ENCODE data around the gene HPS4. TPM values are rescaled to one million over a fixed set of nuclear protein-coding genes. Genes with fewer than 3 reads are reported as not detected.

Gene HPS4
- total RNA-seq, 1 donor from 2014 or later, result 95.5 TPM

DNA sequence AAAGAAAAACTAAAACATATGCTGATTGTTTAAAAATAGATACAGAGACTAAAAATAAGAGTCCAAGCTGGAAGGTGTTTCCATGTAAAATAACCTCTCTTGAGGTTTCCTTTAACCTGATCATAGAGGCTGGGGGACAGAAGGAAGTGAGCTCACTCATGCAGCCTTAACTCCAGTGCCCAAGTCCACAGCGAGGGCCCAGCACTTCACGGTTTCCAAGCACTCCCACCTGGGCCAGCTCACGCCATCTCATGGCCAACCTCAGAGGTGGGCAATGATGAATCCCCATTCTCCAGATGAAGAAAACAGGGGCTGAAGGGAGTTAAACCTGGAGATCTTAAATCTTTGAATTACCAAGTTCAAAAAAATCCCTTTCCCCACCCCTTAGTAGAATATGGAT is 43.6 kb upstream of the HPS4 start:
- no peak overlapping the region for H3K4me3 ChIP-seq
- H3F3A ChIP-seq (ENCODE audit: low read depth), result peaks cover 4% of the 10 kb centered on the region
- H3K36me3 ChIP-seq, result no peaks in the 10 kb centered on the region
- Mint-ChIP-seq H3K27ac (no peak overlapping the region), H3K36me3 (peaks cover 19% of the 10 kb centered on the region), H3K4me1 (peaks cover 9% of the 10 kb centered on the region), H3K4me3 (no peak overlapping the region), H3K27me3 (ENCODE audit: insufficient read depth, low read depth) (peaks cover 2% of the 10 kb centered on the region), H3K9me3 (no peaks in the 10 kb centered on the region)
- H3K27ac ChIP-seq, result no peak overlapping the region
- H2AFZ ChIP-seq (replicated peaks), result no peak overlapping the region
- TF ChIP-seq, protein P1, sequence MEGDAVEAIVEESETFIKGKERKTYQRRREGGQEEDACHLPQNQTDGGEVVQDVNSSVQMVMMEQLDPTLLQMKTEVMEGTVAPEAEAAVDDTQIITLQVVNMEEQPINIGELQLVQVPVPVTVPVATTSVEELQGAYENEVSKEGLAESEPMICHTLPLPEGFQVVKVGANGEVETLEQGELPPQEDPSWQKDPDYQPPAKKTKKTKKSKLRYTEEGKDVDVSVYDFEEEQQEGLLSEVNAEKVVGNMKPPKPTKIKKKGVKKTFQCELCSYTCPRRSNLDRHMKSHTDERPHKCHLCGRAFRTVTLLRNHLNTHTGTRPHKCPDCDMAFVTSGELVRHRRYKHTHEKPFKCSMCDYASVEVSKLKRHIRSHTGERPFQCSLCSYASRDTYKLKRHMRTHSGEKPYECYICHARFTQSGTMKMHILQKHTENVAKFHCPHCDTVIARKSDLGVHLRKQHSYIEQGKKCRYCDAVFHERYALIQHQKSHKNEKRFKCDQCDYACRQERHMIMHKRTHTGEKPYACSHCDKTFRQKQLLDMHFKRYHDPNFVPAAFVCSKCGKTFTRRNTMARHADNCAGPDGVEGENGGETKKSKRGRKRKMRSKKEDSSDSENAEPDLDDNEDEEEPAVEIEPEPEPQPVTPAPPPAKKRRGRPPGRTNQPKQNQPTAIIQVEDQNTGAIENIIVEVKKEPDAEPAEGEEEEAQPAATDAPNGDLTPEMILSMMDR (IDR thresholded peaks at IDR 0.05), result no peak
- no peak for TF ChIP-seq EZH2phosphoT487 (IDR thresholded peaks at IDR 0.05)
- no peak overlapping the region for H3K4me2 ChIP-seq
- no peaks in the 10 kb centered on the region for H3K9me3 ChIP-seq (ENCODE audit: low read depth)
- H3K4me1 ChIP-seq, result no peaks in the 10 kb centered on the region
- H4K20me1 ChIP-seq (ENCODE audit: low read depth), result no peaks in the 10 kb centered on the region
- no peaks in the 10 kb centered on the region for H3K79me2 ChIP-seq (ENCODE audit: low read depth)
- no peaks in the 10 kb centered on the region for H3K27me3 ChIP-seq
- no peak overlapping the region for H3K9ac ChIP-seq
- DNase-seq (ENCODE audit: low spot score), result no peak

DNA sequence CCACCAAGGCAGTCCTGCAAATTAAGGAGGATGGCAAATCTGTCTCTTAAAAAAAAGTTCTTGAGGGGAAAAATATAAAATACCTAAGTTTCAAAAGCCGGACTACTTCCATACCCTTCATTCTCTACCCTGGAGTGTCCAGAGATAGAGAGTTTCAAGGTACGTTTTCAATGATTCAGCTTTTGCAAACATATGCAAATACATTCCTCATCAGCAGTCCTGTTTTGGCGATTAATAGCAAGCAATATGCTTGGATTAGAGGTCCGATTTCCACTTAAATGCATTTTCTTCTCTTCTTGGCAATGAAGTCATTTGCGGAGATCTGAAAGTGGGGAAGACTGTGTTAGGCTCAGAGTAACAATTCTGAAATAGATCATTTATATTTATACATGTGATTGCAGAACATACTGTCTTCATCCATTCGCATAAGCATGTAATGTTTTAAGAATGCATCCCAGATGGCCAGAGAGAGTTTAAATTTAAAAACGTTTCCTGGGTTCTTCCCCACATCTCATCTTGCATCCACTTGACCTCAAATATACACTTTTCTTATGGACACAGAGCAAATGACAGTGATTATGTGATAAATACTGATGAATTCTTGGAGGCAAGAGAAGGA is 42.5 kb upstream of the HPS4 start:
- peaks cover 17% of the 10 kb centered on the region for H3K36me3 Mint-ChIP-seq
- Histone ChIP-seq H3K4me1 (no peaks in the 10 kb centered on the region), H4K20me1 (ENCODE audit: low read depth) (no peaks in the 10 kb centered on the region), H3K27ac (no peak overlapping the region), H3K79me2 (ENCODE audit: low read depth) (no peaks in the 10 kb centered on the region), H3F3A (ENCODE audit: low read depth) (peaks cover 4% of the 10 kb centered on the region), H3K4me2 (no peak overlapping the region), H2AFZ (replicated peaks) (no peak overlapping the region), H3K36me3 (no peaks in the 10 kb centered on the region), H3K9me3 (ENCODE audit: low read depth) (no peaks in the 10 kb centered on the region), H3K4me3 (no peak overlapping the region), H3K9ac (no peak overlapping the region), H3K27me3 (no peaks in the 10 kb centered on the region)
- no peak overlapping the region for H3K27ac Mint-ChIP-seq
- DNase-seq (ENCODE audit: low spot score), result no peak
- H3K4me3 Mint-ChIP-seq, result no peak overlapping the region
- TF ChIP-seq EZH2phosphoT487 (IDR thresholded peaks at IDR 0.05) (no peak), EZH2 (IDR thresholded peaks at IDR 0.05) (no peak)
- TF ChIP-seq, protein P1 (IDR thresholded peaks at IDR 0.05), result no peak
- H3K9me3 Mint-ChIP-seq, result no peaks in the 10 kb centered on the region
- peaks cover 9% of the 10 kb centered on the region for H3K4me1 Mint-ChIP-seq
- H3K27me3 Mint-ChIP-seq (ENCODE audit: insufficient read depth, low read depth), result peaks cover 2% of the 10 kb centered on the region

DNA sequence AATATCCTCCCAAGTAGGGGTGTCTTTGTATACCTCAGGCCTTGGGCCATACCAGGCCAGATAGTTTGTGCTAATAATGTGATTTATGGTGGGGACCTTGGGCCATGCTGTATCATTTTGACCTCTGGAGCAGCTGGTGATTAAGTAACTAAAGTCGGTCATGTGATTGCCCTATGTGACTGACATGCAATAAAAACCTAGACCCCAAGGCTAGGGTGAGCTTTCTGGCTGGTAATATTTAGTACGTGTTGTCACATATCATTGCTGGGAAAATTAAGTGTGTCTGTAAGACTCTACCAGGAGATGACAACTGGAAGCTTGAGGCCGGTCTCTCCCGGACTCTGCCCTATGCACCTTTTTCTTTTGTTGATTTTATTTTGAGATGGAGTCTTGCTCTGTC is 41.3 kb upstream of the HPS4 start:
- no peak overlapping the region for H3K27ac Mint-ChIP-seq
- Histone ChIP-seq H4K20me1 (ENCODE audit: low read depth) (no peaks in the 10 kb centered on the region), H3F3A (ENCODE audit: low read depth) (peaks cover 4% of the 10 kb centered on the region), H3K4me2 (no peak overlapping the region), H3K27me3 (no peaks in the 10 kb centered on the region), H3K4me3 (no peak overlapping the region), H3K79me2 (ENCODE audit: low read depth) (no peaks in the 10 kb centered on the region), H3K27ac (no peak overlapping the region), H3K9ac (no peak overlapping the region), H3K9me3 (ENCODE audit: low read depth) (no peaks in the 10 kb centered on the region), H3K36me3 (no peaks in the 10 kb centered on the region), H3K4me1 (no peaks in the 10 kb centered on the region), H2AFZ (replicated peaks) (no peak overlapping the region)
- H3K4me3 Mint-ChIP-seq, result no peak overlapping the region
- TF ChIP-seq, protein P1 (IDR thresholded peaks at IDR 0.05), result no peak
- no peak for TF ChIP-seq EZH2 (IDR thresholded peaks at IDR 0.05)
- no peak for TF ChIP-seq EZH2phosphoT487 (IDR thresholded peaks at IDR 0.05)
- H3K4me1 Mint-ChIP-seq, result peaks cover 9% of the 10 kb centered on the region
- H3K9me3 Mint-ChIP-seq, result no peaks in the 10 kb centered on the region
- DNase-seq (ENCODE audit: low spot score), result no peak
- H3K27me3 Mint-ChIP-seq (ENCODE audit: insufficient read depth, low read depth), result no peaks in the 10 kb centered on the region
- peaks cover 12% of the 10 kb centered on the region for H3K36me3 Mint-ChIP-seq
